Hematopoietic multipotent progenitor cell treated with erythropoietin and hydrocortisone succinate and interleukin-3 and kit ligand, for 4 days (in vitro differentiated cells): Measurements from ENCODE around the gene NEURL4.
A peak's percentile ranks its signal among the peaks of the same experiment; 100 is the strongest.
"Not testable (repeated sequence)": the region's sequence is repeated elsewhere in the genome, so short reads cannot be mapped to it uniquely, and the experiment has no call there.

Source experiments
- DNase-seq: peaks from one replicate; pipeline ENCODE4 v3.0.0-alpha.2; 2015

NEURL4 gene

DNA sequence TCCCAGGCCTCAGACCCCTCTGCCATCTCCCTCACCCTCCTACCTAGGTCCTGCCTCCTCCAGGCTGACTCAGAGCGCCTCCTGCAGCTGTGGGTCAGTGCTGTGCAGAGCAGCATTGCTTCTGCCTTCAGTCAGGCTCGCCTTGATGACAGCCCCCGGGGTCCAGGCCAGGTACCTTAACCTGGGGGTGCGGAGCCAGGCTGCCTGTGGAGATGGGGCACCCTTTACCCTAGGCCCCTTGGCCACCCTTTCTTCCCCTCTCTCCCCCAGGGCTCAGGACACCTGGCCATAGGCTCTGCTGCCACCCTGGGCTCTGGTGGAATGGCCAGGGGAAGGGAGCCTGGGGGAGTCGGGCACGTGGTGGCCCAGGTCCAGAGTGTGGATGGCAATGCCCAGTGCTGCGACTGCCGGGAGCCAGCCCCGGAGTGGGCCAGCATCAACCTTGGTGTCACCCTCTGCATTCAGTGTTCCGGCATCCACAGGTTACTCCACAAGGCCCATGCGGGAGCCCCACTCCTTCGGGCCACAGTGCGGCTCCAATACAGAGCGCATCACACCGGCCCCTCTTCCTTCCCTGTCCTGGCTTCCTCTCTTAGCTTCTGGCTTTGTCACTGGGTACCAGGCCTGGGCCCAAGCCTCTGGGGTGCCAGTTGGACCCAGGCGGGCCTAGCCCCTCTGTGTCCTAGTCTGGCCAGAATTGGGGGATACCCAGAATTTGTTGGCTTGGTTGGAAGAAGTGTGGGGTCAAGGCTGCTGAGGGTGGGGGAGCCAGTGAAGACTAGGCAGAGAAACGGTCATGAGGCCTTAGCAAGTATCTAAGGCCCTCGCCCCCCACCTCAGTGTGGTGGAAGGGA is 17.9 kb upstream of the NEURL4 start:
- no peak for DNase-seq

DNA sequence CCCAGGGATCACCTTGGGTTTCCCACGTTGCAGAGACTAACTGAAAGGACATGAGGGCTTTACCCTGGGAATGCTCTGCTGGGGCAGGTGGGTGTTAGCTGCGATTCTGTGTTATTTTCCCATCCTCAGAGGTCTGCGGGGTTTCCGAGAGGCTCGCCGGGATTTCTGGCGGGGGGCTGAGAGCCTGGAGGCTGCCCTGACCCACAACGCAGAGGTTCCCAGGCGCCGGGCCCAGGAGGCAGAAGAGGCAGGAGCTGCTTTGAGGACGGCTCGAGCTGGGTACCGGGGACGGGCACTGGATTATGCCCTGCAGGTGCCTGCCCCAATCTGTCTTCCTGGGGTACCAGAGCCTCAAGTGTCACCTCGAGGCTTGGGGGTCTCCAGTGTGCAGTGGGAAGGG is 14.1 kb upstream of the NEURL4 start:
- no peak for DNase-seq

- no peak for DNase-seq
Measured at GRCh38 chr17:7341842-7342241, 12.7 kb upstream of the NEURL4 start.

DNA sequence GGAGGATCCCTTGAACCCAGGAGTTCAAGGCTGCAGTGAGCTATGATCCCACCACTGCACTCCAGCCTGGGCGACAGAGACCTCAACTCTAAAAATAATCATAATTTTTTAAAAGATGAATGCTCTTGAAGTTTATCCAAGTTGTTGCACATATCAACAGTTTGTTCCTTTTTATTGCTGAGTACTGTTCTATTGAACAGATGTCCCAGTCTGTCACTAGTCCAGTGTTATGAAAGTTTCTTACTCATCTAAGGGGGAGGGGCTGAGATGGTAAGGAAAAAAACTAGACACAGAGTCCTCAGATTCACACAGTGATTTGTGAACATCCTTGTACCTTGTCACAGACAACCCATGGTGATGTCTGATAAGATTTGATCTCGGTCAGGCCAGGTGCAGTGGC is 11.0 kb upstream of the NEURL4 start:
- peak; percentile 34 for DNase-seq

DNA sequence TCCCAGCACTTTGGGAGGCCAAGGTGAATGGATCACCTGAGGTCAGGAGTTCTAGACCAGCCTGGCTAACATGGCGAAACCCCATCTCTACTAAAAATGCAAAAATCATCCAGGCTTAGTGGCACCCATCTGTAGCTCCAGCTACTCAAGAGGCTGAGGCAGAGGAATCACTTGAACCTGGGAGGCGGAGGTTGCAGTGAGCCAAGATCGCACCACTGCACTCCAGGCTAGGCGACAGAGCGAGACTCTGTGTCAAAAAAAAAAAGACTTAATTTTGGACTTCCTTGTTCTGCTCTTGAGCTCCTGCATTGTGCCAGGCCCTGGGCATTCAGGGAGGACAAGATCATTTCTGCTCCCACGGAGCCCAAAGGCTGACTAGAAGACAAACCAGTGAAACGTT is 8.5 kb upstream of the NEURL4 start:
- DNase-seq, result not testable (repeated sequence)

- DNase-seq, result peak; percentile 93
Measured at GRCh38 chr17:7336240-7337175, 7.4 kb upstream of the NEURL4 start, which contains the start of gene ACAP1. Gene ACAP1, plus strand, starts transcription at chr17:7336529. Its CDS starts 206 bp downstream, at chr17:7336735.

GRCh38 chr17:7335765-7336164 is 6.6 kb upstream of the NEURL4 start:
- not testable (repeated sequence) for DNase-seq

GRCh38 chr17:7334938-7335538 is 5.9 kb upstream of the NEURL4 start:
- DNase-seq, result no peak

DNA sequence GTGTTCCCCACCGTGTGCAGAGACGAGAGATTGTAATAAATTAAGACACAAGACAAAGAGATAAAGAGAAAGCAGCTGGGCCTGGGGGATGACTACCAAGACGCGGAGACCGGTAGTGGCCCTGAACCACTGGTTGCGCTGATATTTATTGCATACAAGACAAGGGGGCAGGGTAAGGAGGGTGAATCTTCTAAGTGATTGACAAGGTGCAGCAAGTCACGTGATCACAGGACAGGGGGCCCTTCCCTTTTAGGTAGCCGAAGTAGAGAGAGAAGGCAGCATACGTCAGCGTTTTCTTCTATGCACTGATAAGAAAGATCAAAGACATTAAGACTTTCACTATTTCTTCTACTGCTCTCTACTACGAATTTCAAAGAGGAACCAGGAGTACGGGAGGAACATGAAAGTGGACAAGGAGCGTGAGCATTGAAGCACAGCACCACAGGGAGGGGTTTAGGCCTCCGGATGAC is 3.5 kb upstream of the NEURL4 start:
- DNase-seq, result peak; percentile 50

DNA sequence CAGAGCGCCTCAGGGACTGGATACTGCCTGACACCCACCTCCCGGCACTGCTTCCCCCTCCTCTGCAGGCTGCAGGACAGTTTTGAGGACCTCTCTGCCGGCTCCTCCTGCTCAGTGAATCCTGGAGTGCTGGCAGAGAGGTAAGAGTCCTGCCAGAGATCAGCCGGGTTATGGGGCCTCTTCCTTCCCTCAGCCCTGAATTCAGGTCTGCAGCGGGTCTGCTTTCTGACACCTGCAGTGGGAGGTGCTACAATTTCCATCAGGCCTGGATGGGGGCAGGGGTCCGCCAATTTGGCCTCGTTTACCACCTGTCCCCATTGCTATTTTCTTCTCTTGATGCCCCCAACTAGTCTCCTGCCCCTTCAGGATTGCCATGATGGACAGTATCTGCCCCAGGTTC is 3.0 kb upstream of the NEURL4 start:
- DNase-seq, result no peak

GRCh38 chr17:7330638-7331015 is 1.5 kb upstream of the NEURL4 start:
- DNase-seq, result no peak

DNA sequence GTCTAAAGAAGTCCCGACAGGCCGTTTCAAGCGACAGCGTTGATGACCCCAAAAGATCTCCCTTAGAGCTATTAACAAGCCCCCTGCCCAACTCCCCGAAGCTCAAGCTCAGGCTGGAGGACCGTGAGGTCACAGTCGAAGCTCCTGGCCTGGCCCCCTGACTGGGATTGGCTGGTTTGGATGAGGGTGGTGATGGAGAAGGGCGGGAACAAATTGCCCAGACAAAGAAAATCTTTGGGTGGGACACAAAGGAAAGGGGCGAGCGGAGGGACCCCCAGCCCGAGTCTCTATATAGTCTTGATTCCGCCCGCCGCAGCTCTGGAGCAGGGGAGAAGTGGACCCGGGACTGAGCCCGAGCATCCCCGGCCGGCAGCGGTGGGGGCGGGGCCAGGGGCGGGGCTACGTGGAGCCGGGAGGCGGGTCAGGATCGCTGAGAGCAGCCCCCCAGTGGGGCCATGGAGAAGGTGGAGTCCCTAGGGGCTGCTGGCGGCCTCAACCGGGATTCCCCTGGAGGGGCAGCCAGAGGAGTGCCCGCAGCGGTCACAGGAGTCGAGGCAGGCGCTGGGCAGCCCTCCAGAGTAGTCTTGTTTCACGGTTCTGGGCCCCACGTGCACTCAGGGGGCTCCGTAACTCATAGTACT is 982 bp upstream of the NEURL4 start:
- DNase-seq, result peak; percentile 94

DNA sequence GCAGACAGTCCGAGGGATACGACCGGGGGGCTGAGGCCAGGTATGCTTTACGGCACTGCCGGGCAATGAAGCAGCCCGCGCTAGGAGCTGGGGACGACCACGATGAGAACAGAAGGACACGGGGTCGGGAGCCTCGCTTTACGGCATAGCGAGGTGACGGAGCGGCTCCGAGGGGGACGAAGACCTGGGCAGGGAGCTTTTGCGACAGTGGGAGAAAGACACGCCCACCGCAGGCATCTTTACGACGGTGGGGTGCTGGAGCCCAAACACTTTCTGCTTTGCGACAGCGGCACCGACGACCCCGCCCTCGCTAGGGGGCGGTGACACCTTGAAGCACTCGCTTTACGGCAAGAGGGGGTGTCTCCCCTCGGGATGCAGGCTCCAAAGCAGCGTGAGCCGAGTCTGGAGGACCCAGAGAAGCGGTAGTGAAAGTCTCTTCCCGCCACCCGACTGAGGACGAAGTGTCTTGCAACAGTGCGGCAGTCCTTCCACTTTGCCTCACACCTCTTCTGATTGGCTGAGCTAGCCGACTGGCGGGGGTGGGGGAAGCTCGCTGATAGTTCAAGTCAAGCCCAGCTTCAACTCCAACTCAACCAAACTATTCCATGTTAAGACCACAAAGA is 350 bp upstream of the NEURL4 start:
- DNase-seq, result peak; percentile 99

DNA sequence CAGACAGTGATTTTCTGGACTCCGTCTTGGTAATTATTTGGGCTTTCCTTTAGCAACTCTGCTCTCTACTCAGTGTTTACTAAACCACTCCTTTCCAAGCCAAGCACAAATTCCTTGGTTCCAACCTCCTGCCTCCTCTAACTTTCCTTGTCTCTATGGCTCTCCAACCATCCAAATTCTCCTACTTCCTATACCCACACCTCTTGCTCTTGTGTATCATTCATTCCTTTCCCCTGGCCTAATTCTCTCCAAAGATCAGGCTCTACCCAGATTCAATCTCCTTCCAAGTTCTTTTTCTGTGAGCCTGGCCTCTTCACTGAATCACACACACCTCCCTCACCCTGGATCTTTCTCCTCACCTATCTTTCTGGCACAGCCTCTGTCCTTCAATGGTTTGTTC is 1.1 kb downstream of the NEURL4 start:
- no peak for DNase-seq

GRCh38 chr17:7327501-7327900 is 1.6 kb downstream of the NEURL4 start:
- no peak for DNase-seq

DNA sequence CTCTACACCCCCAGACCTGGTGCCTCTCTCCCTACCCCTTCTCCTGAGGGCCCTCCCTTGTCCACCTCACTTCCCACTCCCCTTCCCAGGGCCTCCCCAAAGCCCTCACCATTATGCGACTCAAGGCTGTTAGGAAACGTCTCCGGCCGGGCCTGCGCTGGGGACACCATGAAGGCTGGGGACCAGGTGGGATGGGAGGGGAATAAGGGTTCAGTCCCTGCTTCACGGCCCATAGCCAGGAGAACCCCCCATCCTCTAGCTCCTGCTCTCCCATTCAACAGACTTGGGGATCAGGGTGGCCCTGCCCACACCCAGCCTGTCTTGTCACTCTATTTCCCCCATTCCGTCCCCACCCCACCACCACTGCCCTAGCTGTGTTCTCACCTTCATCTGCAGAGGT is 2.1 kb downstream of the NEURL4 start:
- DNase-seq, result no peak

DNA sequence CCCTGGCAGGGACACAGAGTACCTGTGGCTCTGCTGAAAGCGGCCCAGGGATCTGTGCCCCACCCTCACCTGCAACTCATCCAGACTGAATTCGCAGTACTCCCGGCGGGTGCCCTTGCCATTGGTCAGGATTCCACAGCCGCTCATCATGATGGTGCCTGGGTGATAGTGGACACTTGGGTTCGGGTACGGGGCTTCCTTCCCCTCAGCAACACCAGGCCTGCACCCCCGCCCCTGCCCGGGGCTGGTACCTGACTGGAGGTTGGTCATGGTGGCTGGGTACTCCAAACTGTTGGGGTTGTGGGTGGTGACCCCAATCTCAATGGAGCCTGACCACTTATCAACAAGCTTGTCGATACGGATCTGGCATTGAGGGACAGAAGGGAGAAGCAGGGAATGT is 2.9 kb downstream of the NEURL4 start:
- DNase-seq, result no peak

DNA sequence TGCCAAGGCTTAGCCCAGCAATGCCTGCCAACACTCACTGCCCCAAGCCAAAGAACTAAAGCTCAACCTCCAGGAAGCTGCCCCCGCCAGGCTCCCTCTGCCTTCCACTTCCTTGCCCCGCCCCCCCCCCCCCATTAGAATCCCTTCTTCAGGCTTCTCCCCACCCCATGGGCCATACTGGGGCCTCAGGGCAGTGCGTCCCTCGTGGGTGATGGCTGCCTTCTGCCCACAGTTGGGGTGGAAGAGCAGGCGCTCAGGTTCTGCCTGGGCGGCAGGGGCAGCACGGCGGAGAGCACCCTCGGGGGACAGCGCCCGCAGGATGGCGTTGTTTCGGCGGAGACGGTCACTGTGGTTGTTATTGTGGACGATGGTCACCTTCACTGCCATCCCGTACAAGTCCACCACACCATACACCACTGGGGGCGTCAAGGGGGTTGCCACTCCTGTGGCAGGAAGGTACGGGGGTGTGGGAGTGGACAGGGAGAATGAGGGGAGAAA is 4.1 kb downstream of the NEURL4 start:
- no peak for DNase-seq

DNA sequence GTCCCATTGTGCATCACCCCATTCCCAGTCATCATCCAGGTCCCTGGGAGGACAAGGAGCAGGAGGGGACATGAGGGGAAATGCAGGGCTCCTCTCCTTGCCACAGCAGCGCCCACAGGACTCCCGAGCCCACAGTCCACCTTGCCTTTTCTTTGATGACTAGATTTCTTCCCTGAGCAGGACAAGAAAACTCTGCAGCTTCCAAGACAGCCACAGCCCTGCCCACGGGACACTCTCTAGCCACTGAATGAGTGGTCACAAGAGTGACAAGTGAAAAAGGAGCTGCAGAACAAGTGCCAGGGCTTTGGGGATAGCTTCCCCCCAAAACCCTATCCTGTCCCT is 4.7 kb downstream of the NEURL4 start:
- DNase-seq, result no peak

GRCh38 chr17:7323731-7324437 is 5.3 kb downstream of the NEURL4 start:
- DNase-seq, result peak; percentile 55

- no peak for DNase-seq
Measured at GRCh38 chr17:7322520-7323194, 6.5 kb downstream of the NEURL4 start.
